ENCODE results near the gene ARMC3.

The ARMC3 gene

DNA sequence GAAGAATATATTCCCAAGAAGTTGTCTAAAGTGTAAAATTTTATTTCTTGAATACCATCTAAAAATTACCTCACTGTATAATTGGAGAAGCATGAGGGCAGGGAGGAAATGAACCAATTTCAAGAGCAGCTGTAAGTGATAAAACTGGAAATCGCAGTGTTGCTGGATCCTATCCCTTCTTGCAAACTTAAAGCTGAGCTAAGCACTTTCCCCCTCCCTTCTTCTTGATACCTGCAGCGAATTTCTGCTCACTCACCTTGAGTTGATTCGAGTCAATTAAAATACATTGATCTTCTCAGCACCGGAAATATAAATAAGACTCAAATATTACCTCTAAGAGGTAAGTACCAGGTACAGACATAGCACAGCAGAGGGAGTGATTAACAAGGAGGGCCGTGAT lies 65.5 kb downstream of the ARMC3 start:
- DNase-seq, result no peak

- DNase-seq, result no peak
Observed at GRCh38 chr10:22997096-22997495, 69.2 kb downstream of the ARMC3 start.

DNA sequence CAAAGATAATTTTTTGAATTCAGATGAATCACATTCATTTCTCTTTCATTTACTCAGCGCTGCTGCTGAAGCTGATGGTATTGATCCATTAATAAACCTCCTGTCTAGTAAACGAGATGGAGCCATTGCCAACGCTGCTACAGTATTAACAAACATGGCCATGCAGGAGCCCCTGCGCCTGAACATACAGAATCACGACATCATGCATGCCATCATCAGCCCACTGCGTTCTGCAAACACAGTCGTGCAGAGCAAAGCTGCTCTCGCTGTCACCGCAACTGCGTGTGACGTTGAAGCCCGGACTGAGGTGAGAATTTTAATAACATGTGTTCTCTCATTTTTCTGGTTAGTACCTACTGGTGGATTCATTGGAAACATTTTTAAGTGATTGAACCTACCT lies 70.2 kb downstream of the ARMC3 start:
- DNase-seq, result no peak

GRCh38 chr10:22999942-23000341 lies 72.1 kb downstream of the ARMC3 start:
- DNase-seq, result no peak

DNA sequence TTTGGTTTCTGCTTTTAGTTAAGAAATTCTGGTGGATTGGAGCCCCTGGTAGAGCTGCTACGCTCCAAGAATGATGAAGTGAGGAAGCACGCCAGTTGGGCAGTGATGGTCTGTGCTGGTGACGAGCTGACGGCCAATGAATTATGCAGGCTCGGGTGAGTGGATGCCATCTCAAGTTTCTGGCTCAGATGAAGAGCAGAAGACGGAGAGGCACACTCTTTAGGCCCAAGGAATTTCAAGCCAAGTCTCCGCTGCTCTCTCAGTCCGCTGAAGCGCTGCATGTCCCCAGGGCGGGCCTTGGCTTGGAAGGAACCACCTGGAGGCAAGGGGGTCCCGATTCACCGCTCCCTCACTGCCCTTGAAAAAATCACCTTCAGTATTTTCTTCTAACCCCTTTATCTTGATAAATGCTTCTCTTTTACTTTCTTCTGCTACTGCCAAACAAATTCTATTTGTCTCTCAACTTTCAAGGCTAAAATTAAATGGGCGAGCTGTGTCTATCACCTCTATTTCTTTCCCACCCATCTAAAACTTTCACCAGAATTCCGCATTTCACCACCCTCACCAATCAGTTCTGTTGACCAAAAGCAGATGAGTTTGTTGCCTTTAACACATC lies 74.2 kb downstream of the ARMC3 start:
- DNase-seq, result no peak

GRCh38 chr10:23005150-23005549 lies 77.3 kb downstream of the ARMC3 start:
- DNase-seq, result no peak

DNA sequence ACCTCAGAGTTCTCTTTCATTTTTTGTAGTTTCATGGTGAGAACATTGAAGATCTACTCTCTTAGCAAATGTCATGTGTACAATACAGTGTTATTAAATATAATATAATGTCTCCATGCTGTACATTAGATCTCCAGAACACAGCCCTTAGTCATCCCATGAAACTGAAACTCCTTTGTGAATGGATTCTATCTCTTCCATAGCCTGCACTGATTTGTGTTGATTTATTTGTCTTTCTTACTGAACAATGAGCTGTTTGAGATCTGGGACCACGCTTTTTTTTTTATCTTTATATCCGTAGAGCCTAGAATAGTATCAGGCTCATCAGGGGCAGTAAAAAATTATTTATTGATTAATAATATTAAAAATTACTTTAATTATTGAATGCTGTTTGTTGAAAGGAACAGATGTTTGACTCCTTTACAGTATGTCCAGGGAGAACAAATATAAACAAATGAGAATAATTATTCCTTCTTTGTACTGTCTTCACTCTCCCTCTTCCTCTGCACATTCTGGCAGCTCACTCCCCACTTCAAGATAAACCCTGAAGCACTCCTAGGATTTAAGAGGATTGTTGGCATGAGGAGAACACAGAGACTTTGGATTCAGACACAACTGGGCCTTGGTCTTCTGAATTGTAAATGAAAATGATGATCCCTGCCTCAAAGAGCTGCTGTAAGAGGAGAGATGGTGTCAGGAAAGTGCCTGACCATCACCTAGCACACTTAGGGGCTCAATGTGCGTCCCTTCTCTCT lies 85.9 kb downstream of the ARMC3 start:
- DNase-seq, result peak in 1 of 2 donors; percentile 54

DNA sequence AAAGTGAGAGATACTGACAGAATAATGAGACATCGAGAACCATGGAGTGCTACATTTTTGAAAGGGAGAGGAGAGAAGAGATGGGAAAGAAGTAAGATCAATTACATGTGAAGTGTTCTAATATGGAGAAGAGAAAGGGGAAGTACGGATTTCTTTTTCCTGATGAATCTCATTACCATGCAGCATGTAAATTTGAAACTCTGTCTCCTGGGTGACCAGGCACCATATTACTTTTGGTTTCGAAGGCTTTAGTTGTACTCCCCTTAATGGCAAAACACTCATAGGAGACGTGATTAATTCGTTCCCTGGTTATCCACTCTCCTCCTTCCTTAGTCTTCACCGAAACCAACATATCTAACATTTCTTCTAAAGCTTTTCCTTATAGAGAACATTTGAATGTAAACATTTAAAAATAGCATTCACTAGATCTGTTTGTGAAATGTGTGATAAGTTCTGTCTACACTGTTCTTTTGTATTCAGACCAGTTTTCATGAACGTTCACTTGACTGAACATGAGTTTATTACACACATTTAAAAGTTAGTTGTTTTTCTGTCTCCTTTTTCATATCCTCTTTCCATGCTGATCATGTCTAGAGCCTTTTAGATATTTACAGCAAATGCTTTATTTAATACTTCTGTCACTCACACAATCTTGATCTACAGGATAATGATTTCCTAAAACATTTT lies 87.3 kb downstream of the ARMC3 start:
- DNase-seq, result no peak

- no peak for DNase-seq
Observed at GRCh38 chr10:23016636-23017035, 88.8 kb downstream of the ARMC3 start.

GRCh38 chr10:23019633-23020032 lies 91.8 kb downstream of the ARMC3 start:
- DNase-seq, result no peak

GRCh38 chr10:23021430-23021829 lies 93.6 kb downstream of the ARMC3 start:
- no peak for DNase-seq

DNA sequence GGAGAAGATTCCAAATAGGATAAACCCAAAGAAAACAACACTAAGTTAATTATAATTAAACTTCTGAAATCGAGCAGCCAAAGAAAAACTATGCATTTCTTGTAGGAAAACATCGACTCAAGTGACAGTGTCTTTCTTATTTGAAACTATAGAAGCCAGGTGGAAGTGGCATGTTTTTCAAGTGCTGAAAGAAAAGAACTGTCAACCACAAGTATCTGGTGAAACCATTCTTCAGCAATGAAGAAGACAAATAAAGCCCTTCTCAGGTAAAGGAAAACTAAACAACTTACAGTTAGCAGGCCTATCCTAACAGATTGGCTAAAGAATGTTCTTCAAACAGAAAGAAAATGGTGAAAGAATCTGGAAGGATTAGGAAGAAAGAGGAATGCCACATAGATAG lies 96.1 kb downstream of the ARMC3 start:
- DNase-seq, result no peak

DNA sequence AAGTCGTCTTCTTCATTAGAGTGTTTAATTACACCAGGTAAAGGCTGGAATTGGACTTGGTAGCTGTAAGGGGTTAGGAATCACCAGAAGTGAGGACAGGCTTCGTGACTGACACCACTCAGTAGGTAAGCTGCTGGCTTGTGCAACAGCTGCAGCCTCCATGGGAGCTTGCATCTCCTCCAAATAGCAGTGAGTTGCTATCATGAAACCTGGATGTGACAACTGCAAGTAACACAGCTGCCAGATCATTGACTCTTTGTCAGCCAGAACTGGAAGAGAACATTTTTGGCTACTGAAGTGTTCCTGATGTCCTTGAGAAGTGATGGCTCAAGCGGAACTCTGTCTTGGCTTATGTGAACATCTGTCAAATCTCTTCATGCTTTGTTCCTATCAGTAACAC lies 103.5 kb downstream of the ARMC3 start:
- no peak for DNase-seq

DNA sequence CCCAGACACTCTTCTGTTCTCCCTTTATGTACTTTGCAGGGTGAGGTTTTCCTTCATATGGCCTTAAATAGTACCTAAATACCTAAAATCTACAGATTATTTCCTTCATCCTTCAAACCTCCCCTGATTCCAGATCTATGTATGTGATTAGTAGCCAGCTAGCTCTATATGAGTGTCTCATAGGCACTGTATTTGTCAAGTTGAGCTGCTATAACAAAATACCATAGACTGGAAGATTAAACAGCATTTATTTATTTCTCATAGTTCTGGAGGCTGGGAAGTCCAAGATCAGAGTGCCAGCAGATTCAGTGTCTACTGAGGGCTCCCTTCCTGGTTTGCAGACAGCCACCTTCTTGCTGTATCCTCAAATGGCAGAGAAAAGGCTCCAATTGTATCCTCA lies 106.9 kb downstream of the ARMC3 start:
- no peak for DNase-seq

DNA sequence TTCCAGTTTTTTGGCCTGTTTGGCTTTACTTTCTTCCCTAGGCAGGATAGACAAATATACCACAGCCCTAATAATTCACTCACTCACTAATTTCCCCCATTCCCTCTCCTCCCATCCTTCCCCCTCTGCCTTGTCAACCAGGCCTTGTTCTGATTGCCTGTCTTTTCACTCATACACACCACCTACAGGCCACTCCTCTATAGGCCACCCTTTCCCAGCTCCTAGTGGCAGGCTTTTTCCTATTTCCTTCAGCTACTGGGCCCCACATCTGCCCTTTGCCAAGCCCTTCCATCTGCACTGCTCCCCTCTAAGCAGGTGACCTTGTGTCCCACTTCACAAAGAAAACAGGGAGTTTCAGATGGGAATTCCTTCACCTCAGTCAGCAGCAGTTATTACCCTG lies 107.7 kb downstream of the ARMC3 start:
- DNase-seq, result no peak

DNA sequence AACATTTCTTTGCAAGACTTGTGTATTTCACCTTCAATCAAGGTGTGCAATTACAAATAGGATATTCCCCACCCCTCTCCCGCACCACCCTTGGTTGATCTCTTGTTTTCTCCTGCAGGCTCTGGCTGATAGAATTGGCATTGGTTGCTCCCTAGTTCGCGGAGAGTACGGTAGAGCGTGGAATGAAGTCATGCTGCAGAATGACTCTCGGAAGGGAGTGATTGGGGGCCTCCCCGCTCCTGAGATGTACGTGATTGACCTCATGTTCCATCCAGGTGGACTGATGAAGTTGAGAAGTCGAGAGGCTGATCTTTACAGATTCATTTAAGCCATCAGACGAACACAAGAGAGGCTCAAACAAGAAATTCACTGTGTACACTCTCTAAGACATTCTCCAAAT lies 109.3 kb downstream of the ARMC3 start:
- DNase-seq, result peak in 1 of 2 donors; percentile 16

- peak; percentile 62 to 86 for DNase-seq
Observed at GRCh38 chr10:23037561-23037960, 109.7 kb downstream of the ARMC3 start.

GRCh38 chr10:23038172-23038571 lies 110.3 kb downstream of the ARMC3 start:
- no peak for DNase-seq

- DNase-seq, result no peak
Observed at GRCh38 chr10:23040002-23040401, 112.1 kb downstream of the ARMC3 start.

DNA sequence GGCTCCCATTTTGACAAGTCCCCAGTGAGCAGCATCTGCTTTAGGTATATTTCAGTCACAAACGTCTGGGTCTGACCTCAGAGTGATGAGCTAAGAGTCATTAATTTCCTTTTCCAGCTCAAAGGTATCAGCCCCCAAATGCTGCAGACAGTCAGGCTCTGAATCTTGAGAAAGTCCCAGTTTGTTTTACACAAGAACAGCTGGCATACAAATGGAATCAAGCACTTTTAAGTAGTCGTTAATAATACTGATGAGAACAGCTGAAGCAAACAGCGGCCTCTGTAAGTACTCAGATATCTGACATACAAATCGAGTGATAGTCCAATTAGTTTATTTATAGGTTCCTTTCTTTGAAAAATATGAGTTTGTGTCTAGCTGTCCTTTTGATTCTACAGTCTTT lies 118.2 kb downstream of the ARMC3 start:
- no peak for DNase-seq

GRCh38 chr10:23047201-23048050 lies 119.6 kb downstream of the ARMC3 start:
- DNase-seq, result no peak

- DNase-seq, result no peak
Observed at GRCh38 chr10:23048191-23048590, 120.3 kb downstream of the ARMC3 start.

DNA sequence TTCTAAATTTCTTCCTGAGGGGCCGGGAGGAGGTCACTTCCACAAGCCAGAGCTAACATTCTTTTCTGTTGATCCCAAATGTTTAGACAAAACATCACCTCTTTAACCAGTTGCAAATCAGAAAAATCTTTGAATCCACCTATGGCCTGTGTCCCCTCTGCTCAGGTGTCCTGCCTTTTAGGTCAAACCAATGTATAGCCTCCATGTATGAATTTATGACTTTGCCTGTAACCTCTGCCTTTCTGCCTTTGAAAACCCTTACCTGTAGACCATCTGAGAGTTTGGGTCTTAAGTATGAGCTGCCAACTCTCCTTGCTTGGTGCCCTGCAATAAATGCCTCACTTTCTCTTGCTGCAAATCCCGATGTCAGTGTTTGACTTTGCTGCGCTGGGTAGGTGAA lies 123.4 kb downstream of the ARMC3 start:
- no peak for DNase-seq
